Measurements from ENCODE around the gene SPINDOC.
"Not testable (repeated sequence)": the region's sequence is repeated elsewhere in the genome, so short reads cannot be mapped to it uniquely, and the experiment has no call there.

Gene SPINDOC

GRCh38 chr11:63854696-63855095, 41.4 kb downstream of the SPINDOC start:
- no peak for TF ChIP-seq CTCF (conservative IDR thresholded peaks at IDR 0.05; ENCODE audit: low read depth, low read length)
- DNase-seq (ENCODE audit: low read depth) = no peak
- no peak overlapping the region for H3K4me3 ChIP-seq (ENCODE audit: low read length)

- no peak for DNase-seq (ENCODE audit: low read depth)
- no peak for TF ChIP-seq CTCF (conservative IDR thresholded peaks at IDR 0.05; ENCODE audit: low read depth, low read length)
- H3K4me3 ChIP-seq (ENCODE audit: low read length) = no peak overlapping the region
These were observed 42.7 kb downstream of the SPINDOC start for GRCh38 chr11:63855975-63856374.

- no peak overlapping the region for H3K4me3 ChIP-seq (ENCODE audit: low read length)
- peak; percentile 51 for DNase-seq (ENCODE audit: low read depth)
- no peak for TF ChIP-seq CTCF (conservative IDR thresholded peaks at IDR 0.05; ENCODE audit: low read depth, low read length)
These were observed 45.6 kb downstream of the SPINDOC start for GRCh38 chr11:63858628-63859550.

- DNase-seq (ENCODE audit: low read depth) = no peak
- TF ChIP-seq CTCF (conservative IDR thresholded peaks at IDR 0.05; ENCODE audit: low read depth, low read length) = no peak
- H3K4me3 ChIP-seq (ENCODE audit: low read length) = no peak overlapping the region
These were observed 49.7 kb downstream of the SPINDOC start for GRCh38 chr11:63862923-63863322.

- not testable (repeated sequence) for DNase-seq (ENCODE audit: low read depth); H3K4me3 ChIP-seq (ENCODE audit: low read length)
These were observed 50.4 kb downstream of the SPINDOC start for GRCh38 chr11:63863620-63864019.

- H3K4me3 ChIP-seq (ENCODE audit: low read length) = no peak overlapping the region
- DNase-seq (ENCODE audit: low read depth) = no peak
- TF ChIP-seq CTCF (conservative IDR thresholded peaks at IDR 0.05; ENCODE audit: low read depth, low read length) = no peak
These were observed 53.0 kb downstream of the SPINDOC start for GRCh38 chr11:63866211-63866610.

GRCh38 chr11:63867511-63867910, 54.3 kb downstream of the SPINDOC start:
- H3K4me3 ChIP-seq (ENCODE audit: low read length) = no peak overlapping the region
- no peak for DNase-seq (ENCODE audit: low read depth)
- TF ChIP-seq CTCF (conservative IDR thresholded peaks at IDR 0.05; ENCODE audit: low read depth, low read length) = no peak

Data from retinal pigment epithelial cell (primary cell).